H1 (cell line): ENCODE data around the gene RSRC2. TPM values are rescaled to one million over a fixed set of nuclear protein-coding genes. Genes with fewer than 3 reads are reported as not detected.

ENCODE experiments used
- GTF2F1 ChIP-seq: IDR thresholded peaks from 2 replicates; pipeline ENCODE4 v1.6.1; 2012; ENCODE audit warnings: low read depth, low read length, improper control_type of control experiment, borderline replicate concordance
- NANOG ChIP-seq: IDR thresholded peaks from 2 replicates; pipeline ENCODE4 v1.6.1; 2011; ENCODE audit warnings: low read length, low read depth, mild to moderate bottlenecking, inconsistent platforms; ENCODE audit not compliant: insufficient read depth, poor library complexity, severe bottlenecking
- PHF8 ChIP-seq: fragments of 200-600 bp; sonication (generic); conservative IDR thresholded peaks from 2 replicates; pipeline ENCODE4 v1.7.1; 2012; ENCODE audit warnings: low read depth, mild to moderate bottlenecking, inconsistent platforms, low read length, moderate library complexity
- SRF ChIP-seq: IDR thresholded peaks from 2 replicates; pipeline ENCODE4 v1.6.1; 2011; ENCODE audit warnings: mild to moderate bottlenecking, low read depth, low read length, moderate library complexity
- TBP ChIP-seq: IDR thresholded peaks from 2 replicates; pipeline ENCODE4 v1.6.1; 2011; ENCODE audit warnings: low read depth, low read length, improper control_type of control experiment
- YY1 ChIP-seq: IDR thresholded peaks from 2 replicates; pipeline ENCODE4 v1.6.1; 2011; ENCODE audit warnings: low read depth, mild to moderate bottlenecking, low read length
- polyA plus RNA-seq, 7 experiments: library from polyadenylated mRNA; depleted of rRNA in 3 of 7; stranded (reverse) in 5 of 7; unstranded in 2 of 7; fragments of >200 nt in 5 of 7; fragments of 200-250 nt in 2 of 7; gene quantifications; 1 replicate in 5 of 7; 2 replicates in 1 of 7; 4 replicates in 1 of 7; pipeline versions ENCODE4 v1.2.1 to v1.2.3, GENCODE V29; 2011 to 2013; ENCODE audit warnings: missing spikeins in 2 of 7, mixed read lengths in 2 of 7
- total RNA-seq: library from RNA; stranded (reverse); fragmentation: NEBNext Ultra II Directional; extraction: Animal tissue kit (Norgen Biotek cat#: 25700); gene quantifications from 2 replicates; pipeline ENCODE4 v1.2.1, GENCODE V29; 2021
- TF ChIP-seq, protein P1 (sequence below), 3 experiments: IDR thresholded peaks; 1 replicate in 2 of 3; 2 replicates in 1 of 3; pipeline versions ENCODE4 v1.5.1 to v1.6.1; 2011; ENCODE audit warnings: low read length in 3 of 3, mild to moderate bottlenecking in 3 of 3, inconsistent platforms in 2 of 3, low read depth in 1 of 3, moderate library complexity in 1 of 3; ENCODE audit not compliant: insufficient read depth in 1 of 3; ENCODE audit errors: control extremely low read depth in 1 of 3
- TF ChIP-seq, protein P2 (sequence below): IDR thresholded peaks from 2 replicates; pipeline ENCODE4 v1.6.1; 2011; ENCODE audit warnings: low read depth, mild to moderate bottlenecking, low read length; ENCODE audit not compliant: insufficient read depth

RSRC2 gene
- total and polyA plus RNA-seq, 2 of the 8 experiments (the other 6 are each of a cell fraction or from before 2014, with no cell fraction given) = 15.9 to 71.4 TPM

DNA sequence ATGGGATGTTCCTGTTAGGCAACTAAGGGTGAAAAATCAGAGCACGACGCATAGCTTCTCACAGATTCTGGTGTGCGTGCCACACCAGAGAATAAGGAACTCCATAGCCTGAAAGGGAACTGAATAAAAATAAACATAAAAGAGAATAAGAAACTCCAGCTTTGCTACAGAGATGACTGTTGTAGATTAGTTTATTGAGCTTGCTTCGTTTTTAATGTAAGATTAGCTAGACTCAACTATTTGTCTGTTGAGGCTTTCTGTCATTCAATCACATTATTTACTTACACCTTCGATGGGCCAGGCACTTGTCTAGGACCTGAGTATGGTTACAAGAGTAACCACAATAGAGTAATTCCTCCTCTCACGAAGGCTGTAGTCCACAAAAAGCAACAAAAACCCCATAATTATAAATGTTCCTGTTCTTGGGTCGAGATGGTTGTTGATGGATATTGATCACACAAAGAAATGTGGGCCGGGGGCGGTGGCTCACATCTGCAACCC lies 25.2 kb downstream of the RSRC2 start (continued):
- TF ChIP-seq SRF = no peak
- TF ChIP-seq, protein P1, sequence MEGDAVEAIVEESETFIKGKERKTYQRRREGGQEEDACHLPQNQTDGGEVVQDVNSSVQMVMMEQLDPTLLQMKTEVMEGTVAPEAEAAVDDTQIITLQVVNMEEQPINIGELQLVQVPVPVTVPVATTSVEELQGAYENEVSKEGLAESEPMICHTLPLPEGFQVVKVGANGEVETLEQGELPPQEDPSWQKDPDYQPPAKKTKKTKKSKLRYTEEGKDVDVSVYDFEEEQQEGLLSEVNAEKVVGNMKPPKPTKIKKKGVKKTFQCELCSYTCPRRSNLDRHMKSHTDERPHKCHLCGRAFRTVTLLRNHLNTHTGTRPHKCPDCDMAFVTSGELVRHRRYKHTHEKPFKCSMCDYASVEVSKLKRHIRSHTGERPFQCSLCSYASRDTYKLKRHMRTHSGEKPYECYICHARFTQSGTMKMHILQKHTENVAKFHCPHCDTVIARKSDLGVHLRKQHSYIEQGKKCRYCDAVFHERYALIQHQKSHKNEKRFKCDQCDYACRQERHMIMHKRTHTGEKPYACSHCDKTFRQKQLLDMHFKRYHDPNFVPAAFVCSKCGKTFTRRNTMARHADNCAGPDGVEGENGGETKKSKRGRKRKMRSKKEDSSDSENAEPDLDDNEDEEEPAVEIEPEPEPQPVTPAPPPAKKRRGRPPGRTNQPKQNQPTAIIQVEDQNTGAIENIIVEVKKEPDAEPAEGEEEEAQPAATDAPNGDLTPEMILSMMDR (IDR thresholded peaks at IDR 0.05; ENCODE audit: control extremely low read depth in 1 of 3, insufficient read depth in 1 of 3, low read depth in 1 of 3, low read length in 3 of 3) = no peak
- TF ChIP-seq, protein P2, sequence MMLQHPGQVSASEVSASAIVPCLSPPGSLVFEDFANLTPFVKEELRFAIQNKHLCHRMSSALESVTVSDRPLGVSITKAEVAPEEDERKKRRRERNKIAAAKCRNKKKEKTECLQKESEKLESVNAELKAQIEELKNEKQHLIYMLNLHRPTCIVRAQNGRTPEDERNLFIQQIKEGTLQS = no peak
- TF ChIP-seq TBP = no peak
- TF ChIP-seq GTF2F1 = no peak
- no peak for TF ChIP-seq YY1
- no peak for TF ChIP-seq NANOG
- no peak for TF ChIP-seq PHF8
